ENCODE measurements around the gene DYNC1LI1. TPM values are rescaled to one million over a fixed set of nuclear protein-coding genes. Genes with fewer than 3 reads are reported as not detected.

Gene DYNC1LI1
- total and polyA plus RNA-seq, 2 experiments from 2014 or later = 40.8 to 56.4 TPM

DNA sequence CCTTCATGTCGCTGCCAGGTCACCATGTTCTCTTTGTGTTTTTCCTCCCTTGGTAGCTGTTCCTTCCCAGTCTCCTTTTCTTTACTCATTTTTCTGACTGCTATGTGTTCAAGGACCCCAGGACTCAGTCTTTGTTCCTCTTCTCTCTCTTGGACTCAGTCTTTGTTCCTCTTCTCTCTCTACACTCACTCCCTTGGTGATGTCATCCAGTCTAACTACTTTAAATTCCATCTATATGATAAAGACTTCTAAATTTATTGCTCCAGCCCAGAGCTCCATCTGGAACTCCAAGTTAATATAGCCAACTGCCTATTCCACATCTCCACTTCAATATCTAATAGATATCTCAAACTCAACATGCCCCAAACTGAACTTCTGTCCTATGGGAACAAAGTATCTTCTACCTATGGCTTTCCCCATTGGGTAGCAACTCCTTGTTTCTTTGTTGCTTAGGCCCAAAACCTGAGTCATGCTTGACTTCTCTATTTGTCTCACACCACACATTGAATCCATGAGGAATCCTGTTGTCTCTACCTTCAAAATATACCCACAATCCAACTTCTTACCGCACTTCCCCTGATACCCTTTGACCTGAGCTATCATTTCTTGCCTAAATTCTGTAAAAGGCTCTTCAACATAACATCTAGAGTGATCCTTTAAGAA lies 4.9 kb upstream of the DYNC1LI1 start:
- Histone ChIP-seq H3K4me3 (no peak overlapping the region), H2AFZ (no peak overlapping the region), H3K9me3 (ENCODE audit: low read depth) (no peaks in the 10 kb centered on the region), H4K20me1 (ENCODE audit: insufficient read depth, poor library complexity, severe bottlenecking) (no peaks in the 10 kb centered on the region), H3K4me2 (no peak overlapping the region), H3K27me3 (no peaks in the 10 kb centered on the region), H3K79me2 (peaks cover 5% of the 10 kb centered on the region), H3K27ac (no peak overlapping the region), H3K36me3 (replicated peaks; ENCODE audit: insufficient read depth, low read depth) (no peaks in the 10 kb centered on the region), H3K4me1 (ENCODE audit: insufficient read depth) (peaks cover 15% of the 10 kb centered on the region), H3K9me2 (replicated peaks; ENCODE audit: insufficient read depth) (no peaks in the 10 kb centered on the region)
- no peak for DNase-seq (ENCODE audit: low spot score)
- 98% methylated on average over 2 of the region's 2 CpGs for WGBS (ENCODE audit: low lambda C conversion rate, missing lambda C conversion rate)
- TF ChIP-seq EZH2phosphoT487 (IDR thresholded peaks at IDR 0.05; ENCODE audit: low read depth, severe bottlenecking, unreplicated experiment) (no peak), CTCF (IDR thresholded peaks at IDR 0.05; ENCODE audit: poor library complexity) (no peak), EZH2 (IDR thresholded peaks at IDR 0.05; ENCODE audit: borderline replicate concordance) (no peak)

DNA sequence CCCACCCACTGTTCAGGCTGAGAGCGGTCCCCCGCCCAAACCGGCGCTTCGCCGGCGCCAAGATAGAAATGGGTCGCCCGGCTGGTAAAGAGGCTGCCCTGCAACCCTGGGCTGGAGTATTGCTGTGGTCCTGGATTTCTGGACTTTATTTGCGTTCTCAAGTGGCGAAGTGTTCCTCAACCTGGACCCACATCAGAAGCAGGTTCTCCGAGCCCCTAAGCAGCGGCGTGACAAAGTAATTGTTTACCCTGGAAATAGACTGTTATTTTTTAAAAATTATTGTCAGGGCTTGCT lies 481 bp upstream of the DYNC1LI1 start:
- H2AFZ ChIP-seq = peak overlapping the region; percentile 68
- H3K36me3 ChIP-seq (replicated peaks; ENCODE audit: insufficient read depth, low read depth) = no peaks in the 10 kb centered on the region
- no peak for TF ChIP-seq CTCF (IDR thresholded peaks at IDR 0.05; ENCODE audit: poor library complexity)
- TF ChIP-seq EZH2phosphoT487 (IDR thresholded peaks at IDR 0.05; ENCODE audit: low read depth, severe bottlenecking, unreplicated experiment) = no peak
- no peak for TF ChIP-seq EZH2 (IDR thresholded peaks at IDR 0.05; ENCODE audit: borderline replicate concordance)
- no peaks in the 10 kb centered on the region for H3K9me3 ChIP-seq (ENCODE audit: low read depth)
- peaks cover 39% of the 10 kb centered on the region for H3K79me2 ChIP-seq
- peak overlapping the region; percentile 83 for H3K4me3 ChIP-seq
- H4K20me1 ChIP-seq (ENCODE audit: insufficient read depth, poor library complexity, severe bottlenecking) = peaks cover 14% of the 10 kb centered on the region
- DNase-seq (ENCODE audit: low spot score) = no peak
- H3K4me1 ChIP-seq (ENCODE audit: insufficient read depth) = peaks cover 17% of the 10 kb centered on the region
- H3K9me2 ChIP-seq (replicated peaks; ENCODE audit: insufficient read depth) = no peaks in the 10 kb centered on the region
- peak overlapping the region; percentile 99 for H3K27ac ChIP-seq
- peak overlapping the region; percentile 80 for H3K4me2 ChIP-seq
- H3K27me3 ChIP-seq = no peaks in the 10 kb centered on the region
- 4% methylated on average over 14 of the region's 14 CpGs for WGBS (ENCODE audit: low lambda C conversion rate, missing lambda C conversion rate)

DNA sequence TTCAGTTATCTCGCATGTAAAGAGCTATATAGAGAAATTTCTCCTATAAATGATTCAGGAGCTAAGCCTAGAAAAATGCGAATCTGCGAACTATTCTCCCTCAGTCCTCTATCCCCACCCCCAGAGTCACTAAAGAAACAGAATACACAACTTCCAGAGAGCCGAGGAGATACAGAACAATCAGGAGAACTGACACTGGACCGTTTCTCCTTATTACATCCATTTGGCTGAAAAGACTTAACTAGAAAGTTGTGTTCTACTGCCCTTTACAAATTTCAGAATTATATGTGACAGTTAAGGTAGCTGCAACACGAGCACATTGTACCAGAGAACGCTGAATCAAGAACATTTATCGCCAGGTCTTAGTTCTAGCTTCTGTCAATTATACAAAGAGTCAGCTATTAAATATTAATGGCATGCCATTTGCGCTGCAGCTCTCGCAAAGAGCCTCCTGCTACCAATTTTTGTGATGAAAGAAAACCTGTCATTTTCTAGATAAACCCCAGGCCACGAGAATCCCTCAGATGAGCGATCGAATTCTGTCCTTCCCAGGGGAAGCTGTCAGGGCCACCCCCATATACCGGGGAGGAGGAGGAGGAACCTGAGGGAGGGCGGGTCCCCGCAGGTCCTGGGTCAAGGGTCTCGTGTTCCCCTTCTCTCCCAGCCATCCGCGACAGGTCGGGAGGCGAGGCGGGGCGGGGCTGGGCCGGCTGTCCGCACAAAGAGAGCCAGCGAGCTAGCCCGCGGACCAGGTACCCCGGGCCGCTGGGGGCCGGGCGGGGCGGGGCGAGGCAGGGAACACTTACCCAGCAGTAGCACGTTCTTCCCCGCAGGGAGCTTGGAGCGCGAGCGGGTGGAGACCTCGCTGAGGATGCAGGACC lies 878 bp downstream of the DYNC1LI1 start:
- H4K20me1 ChIP-seq (ENCODE audit: insufficient read depth, poor library complexity, severe bottlenecking) = peaks cover 15% of the 10 kb centered on the region

More for the DNA sequence above, 878 bp downstream of the DYNC1LI1 start:
- H3K27me3 ChIP-seq = no peaks in the 10 kb centered on the region
- peaks cover 17% of the 10 kb centered on the region for H3K4me1 ChIP-seq (ENCODE audit: insufficient read depth)
- 3% methylated on average over 26 of the region's 40 CpGs for WGBS (ENCODE audit: low lambda C conversion rate, missing lambda C conversion rate)
- H3K4me2 ChIP-seq = peak overlapping the region; percentile 80
- DNase-seq (ENCODE audit: low spot score) = peak; percentile 77
- H3K9me3 ChIP-seq (ENCODE audit: low read depth) = no peaks in the 10 kb centered on the region
- H3K79me2 ChIP-seq = peaks cover 53% of the 10 kb centered on the region
- H3K4me3 ChIP-seq = peak overlapping the region; percentile 90
- TF ChIP-seq EZH2 (IDR thresholded peaks at IDR 0.05; ENCODE audit: borderline replicate concordance) (no peak), CTCF (IDR thresholded peaks at IDR 0.05; ENCODE audit: poor library complexity) (no peak), EZH2phosphoT487 (IDR thresholded peaks at IDR 0.05; ENCODE audit: low read depth, severe bottlenecking, unreplicated experiment) (no peak)
- no peaks in the 10 kb centered on the region for H3K9me2 ChIP-seq (replicated peaks; ENCODE audit: insufficient read depth)
- peak overlapping the region; percentile 76 for H2AFZ ChIP-seq
- H3K36me3 ChIP-seq (replicated peaks; ENCODE audit: insufficient read depth, low read depth) = no peaks in the 10 kb centered on the region
- peak overlapping the region; percentile 99 for H3K27ac ChIP-seq

All from hepatocyte (in vitro differentiated cells).